Measurements from ENCODE around the gene B3GALT4. TPM values are rescaled to one million over a fixed set of nuclear protein-coding genes. Genes with fewer than 3 reads are reported as not detected.

The B3GALT4 gene
- total and polyA plus RNA-seq, 2 of the 13 experiments (the other 11 are each of a cell fraction or from before 2014, with no cell fraction given) = 0.04 to 0.27 TPM

DNA sequence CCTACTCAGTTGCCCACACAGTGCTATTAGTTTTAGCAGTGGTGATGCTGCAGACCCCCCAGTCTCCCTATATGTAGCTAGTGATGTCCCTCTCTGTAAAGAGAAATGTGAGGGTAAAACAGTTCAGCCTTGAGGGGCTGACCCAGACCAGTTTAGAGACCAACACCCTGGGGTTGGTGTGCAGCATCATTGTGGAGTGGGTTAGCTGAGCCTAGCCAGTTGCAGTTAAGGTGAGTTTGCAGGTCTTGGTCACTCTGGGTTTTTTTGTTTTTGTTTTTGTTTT, 401 bp upstream of the B3GALT4 start:
- no peak overlapping the region for H3K4me3 ChIP-seq (replicated peaks in 1 of 3; ENCODE audit: insufficient read depth in 1 of 3, low read depth in 2 of 3, low read length in 3 of 3)
- BruUV-seq (replicated peaks) = no TSS peak
- no peak overlapping the region for H2AFZ ChIP-seq (ENCODE audit: low read length)
- H3K79me2 ChIP-seq (ENCODE audit: insufficient read depth, low read length) = peaks cover 35% of the 10 kb centered on the region
- no peak overlapping the region for H3K4me2 ChIP-seq (ENCODE audit: low read depth, low read length)
- in situ Hi-C loops (cut with HindIII; ENCODE audit: extremely low pct_ligation_motif_present, low pct_unique_long_range_greater_than_20kb) = loop anchor here (25.0 kb wide), 1 partner anchor 136 kb away; the partner anchor contains the start of genes CUTA, PHF1 and SYNGAP1
- peaks cover 31% of the 10 kb centered on the region for H3K4me1 ChIP-seq (ENCODE audit: insufficient read depth, low read length)
- ATAC-seq = no peak
- peaks cover 20 to 55% of the 10 kb centered on the region in 2 experiments for H3K36me3 ChIP-seq (replicated peaks in 1 of 2; ENCODE audit: control insufficient read depth in 1 of 2, insufficient read depth in 2 of 2, low read length in 2 of 2)
- H3K9me3 ChIP-seq (ENCODE audit: low read length) = no peaks in the 10 kb centered on the region
- TF ChIP-seq, protein P1, sequence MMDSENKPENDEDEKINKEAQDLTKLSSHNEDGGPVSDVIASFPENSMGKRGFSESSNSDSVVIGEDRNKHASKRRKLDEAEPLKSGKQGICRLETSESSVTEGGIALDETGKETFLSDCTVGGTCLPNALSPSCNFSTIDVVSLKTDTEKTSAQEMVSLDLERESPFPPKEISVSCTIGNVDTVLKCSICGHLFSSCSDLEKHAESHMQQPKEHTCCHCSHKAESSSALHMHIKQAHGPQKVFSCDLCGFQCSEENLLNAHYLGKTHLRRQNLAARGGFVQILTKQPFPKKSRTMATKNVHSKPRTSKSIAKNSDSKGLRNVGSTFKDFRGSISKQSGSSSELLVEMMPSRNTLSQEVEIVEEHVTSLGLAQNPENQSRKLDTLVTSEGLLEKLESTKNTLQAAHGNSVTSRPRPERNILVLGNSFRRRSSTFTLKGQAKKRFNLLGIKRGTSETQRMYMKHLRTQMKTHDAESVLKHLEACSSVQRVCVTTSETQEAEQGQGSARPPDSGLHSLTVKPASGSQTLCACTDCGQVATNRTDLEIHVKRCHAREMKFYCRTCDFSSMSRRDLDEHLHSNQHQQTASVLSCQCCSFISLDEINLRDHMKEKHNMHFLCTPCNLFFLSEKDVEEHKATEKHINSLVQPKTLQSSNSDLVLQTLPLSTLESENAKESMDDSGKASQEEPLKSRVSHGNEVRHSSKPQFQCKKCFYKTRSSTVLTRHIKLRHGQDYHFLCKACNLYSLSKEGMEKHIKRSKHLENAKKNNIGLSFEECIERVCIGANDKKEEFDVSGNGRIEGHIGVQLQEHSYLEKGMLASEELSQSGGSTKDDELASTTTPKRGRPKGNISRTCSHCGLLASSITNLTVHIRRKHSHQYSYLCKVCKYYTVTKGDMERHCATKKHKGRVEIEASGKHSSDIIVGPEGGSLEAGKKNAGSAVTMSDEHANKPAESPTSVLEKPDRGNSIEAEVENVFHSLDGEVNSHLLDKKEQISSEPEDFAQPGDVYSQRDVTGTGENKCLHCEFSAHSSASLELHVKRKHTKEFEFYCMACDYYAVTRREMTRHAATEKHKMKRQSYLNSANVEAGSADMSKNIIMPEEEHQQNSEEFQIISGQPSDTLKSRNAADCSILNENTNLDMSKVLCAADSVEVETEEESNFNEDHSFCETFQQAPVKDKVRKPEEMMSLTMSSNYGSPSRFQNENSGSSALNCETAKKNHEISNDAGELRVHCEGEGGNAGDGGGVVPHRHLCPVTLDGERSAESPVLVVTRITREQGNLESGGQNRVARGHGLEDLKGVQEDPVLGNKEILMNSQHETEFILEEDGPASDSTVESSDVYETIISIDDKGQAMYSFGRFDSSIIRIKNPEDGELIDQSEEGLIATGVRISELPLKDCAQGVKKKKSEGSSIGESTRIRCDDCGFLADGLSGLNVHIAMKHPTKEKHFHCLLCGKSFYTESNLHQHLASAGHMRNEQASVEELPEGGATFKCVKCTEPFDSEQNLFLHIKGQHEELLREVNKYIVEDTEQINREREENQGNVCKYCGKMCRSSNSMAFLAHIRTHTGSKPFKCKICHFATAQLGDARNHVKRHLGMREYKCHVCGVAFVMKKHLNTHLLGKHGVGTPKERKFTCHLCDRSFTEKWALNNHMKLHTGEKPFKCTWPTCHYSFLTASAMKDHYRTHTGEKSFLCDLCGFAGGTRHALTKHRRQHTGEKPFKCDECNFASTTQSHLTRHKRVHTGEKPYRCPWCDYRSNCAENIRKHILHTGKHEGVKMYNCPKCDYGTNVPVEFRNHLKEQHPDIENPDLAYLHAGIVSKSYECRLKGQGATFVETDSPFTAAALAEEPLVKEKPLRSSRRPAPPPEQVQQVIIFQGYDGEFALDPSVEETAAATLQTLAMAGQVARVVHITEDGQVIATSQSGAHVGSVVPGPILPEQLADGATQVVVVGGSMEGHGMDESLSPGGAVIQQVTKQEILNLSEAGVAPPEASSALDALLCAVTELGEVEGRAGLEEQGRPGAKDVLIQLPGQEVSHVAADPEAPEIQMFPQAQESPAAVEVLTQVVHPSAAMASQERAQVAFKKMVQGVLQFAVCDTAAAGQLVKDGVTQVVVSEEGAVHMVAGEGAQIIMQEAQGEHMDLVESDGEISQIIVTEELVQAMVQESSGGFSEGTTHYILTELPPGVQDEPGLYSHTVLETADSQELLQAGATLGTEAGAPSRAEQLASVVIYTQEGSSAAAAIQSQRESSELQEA (CRISPR knock-in tag; IDR thresholded peaks at IDR 0.05; ENCODE audit: not compliant biosample characterization) = no peak
- TF ChIP-seq POLR2A (IDR thresholded peaks at IDR 0.05; ENCODE audit: insufficient read depth in 1 of 2, low read depth in 2 of 2, low read length in 2 of 2) (peak in 1 of 2 experiments; percentile 12; a peak in 2 of 4 replicates), POLR2AphosphoS5 (IDR thresholded peaks at IDR 0.05; ENCODE audit: low read depth, low read length) (peak; percentile 57; the same call in 1 of the 2 replicates), MBD4 (IDR thresholded peaks at IDR 0.05; ENCODE audit: borderline replicate concordance, low read length) (0 out of 2 replicates have a peak, but pooled peaks have one; percentile 62), ZNF614 (CRISPR knock-in tag; IDR thresholded peaks at IDR 0.05; ENCODE audit: borderline replicate concordance) (no peak), POLR2AphosphoS2 (IDR thresholded peaks at IDR 0.05; ENCODE audit: low read depth, low read length) (peak; percentile 78; the same call in 1 of the 2 replicates), ETV6 (CRISPR knock-in tag; conservative IDR thresholded peaks at IDR 0.05) (no peak)
- TF ChIP-seq, protein P2, sequence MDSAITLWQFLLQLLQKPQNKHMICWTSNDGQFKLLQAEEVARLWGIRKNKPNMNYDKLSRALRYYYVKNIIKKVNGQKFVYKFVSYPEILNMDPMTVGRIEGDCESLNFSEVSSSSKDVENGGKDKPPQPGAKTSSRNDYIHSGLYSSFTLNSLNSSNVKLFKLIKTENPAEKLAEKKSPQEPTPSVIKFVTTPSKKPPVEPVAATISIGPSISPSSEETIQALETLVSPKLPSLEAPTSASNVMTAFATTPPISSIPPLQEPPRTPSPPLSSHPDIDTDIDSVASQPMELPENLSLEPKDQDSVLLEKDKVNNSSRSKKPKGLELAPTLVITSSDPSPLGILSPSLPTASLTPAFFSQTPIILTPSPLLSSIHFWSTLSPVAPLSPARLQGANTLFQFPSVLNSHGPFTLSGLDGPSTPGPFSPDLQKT (CRISPR knock-in tag; IDR thresholded peaks at IDR 0.05; ENCODE audit: borderline replicate concordance) = no peak
- no peak overlapping the region for H3K9ac ChIP-seq (ENCODE audit: insufficient read depth, low read depth, low read length)
- H3K27ac ChIP-seq (ENCODE audit: extremely low read length, insufficient read depth, low read length) = no peak overlapping the region
- no peak for DNase-seq (ENCODE audit: low spot score)
- H3K27me3 ChIP-seq (ENCODE audit: control insufficient read depth in 1 of 2, insufficient read depth in 2 of 2, low read length in 2 of 2) = no peaks in the 10 kb centered on the region; a peak in 1 of 5 replicates
- peaks cover 33% of the 10 kb centered on the region for H4K20me1 ChIP-seq (ENCODE audit: insufficient read depth, low read length)
- no peak for FAIRE-seq
- CTCF ChIA-PET (ENCODE audit: low intra/inter-chr PET ratio, low total read pairs) = interaction anchor here (1.3 kb wide), 1 partner anchor 130 kb away, joined by 4 read pairs; no protein-coding TSS in a partner anchor
- POLR2A ChIA-PET = interaction anchor here (1.6 to 3.5 kb wide), 6 partner anchors 13 to 77 kb away, joined by 4 to 17 read pairs (median 11); partner anchors contain the start of genes PFDN6, RGL2 and WDR46
- intact Hi-C loops (cut with micrococcal nuclease; ENCODE audit: unreplicated experiment) = no loop called here
